Heart left ventricle (tissue), 16 donors: ENCODE measurements around the gene KCNN3. TPM values are rescaled to one million over a fixed set of nuclear protein-coding genes. Genes with fewer than 3 reads are reported as not detected.
A peak's percentile ranks its signal among the peaks of the same experiment; 100 is the strongest.

Experiments
- ATAC-seq, 4 donors: fragments of 200-7000 bp; cut with Tn5 transposase; one replicate each; pipeline ENCODE4 v1.9.1; 2020 to 2022; ENCODE audit warnings: moderate library complexity in 4 of 4, mild to moderate bottlenecking in 3 of 4, moderate number of reproducible peaks in 1 of 4
- DNase-seq, 5 donors: peaks; one replicate each; pipeline ENCODE4 v3.0.0-alpha.2; 2020
- H3K27ac ChIP-seq, 12 donors: fragments of 200-600 bp; sonication (generic) in 4 of 12; one replicate each; pipeline versions ENCODE4 v1.5.0 to v1.8.0; 2016 to 2022; ENCODE audit warnings: mild to moderate bottlenecking in 2 of 12
- H3K27me3 ChIP-seq, 9 donors: fragments of 200-600 bp; sonication (generic) in 2 of 9; one replicate each; pipeline versions ENCODE4 v1.5.1 to v1.8.0; 2016 to 2022; ENCODE audit warnings: mild to moderate bottlenecking in 3 of 9
- H3K36me3 ChIP-seq, 9 donors: fragments of 200-600 bp; sonication (generic) in 2 of 9; one replicate each; pipeline versions ENCODE4 v1.5.0 to v1.8.0; 2018 to 2022; ENCODE audit warnings: mild to moderate bottlenecking in 2 of 9
- H3K4me1 ChIP-seq, 12 donors: fragments of 200-600 bp; sonication (generic) in 4 of 12; one replicate each; pipeline versions ENCODE4 v1.5.0 to v1.8.0; 2016 to 2022; ENCODE audit warnings: mild to moderate bottlenecking in 3 of 12
- H3K4me3 ChIP-seq, 12 donors: fragments of 200-600 bp; sonication (generic) in 4 of 12; one replicate each; pipeline versions ENCODE4 v1.5.0 to v1.8.0; 2017 to 2022; ENCODE audit warnings: mild to moderate bottlenecking in 9 of 12, moderate library complexity in 4 of 12
- H3K9me3 ChIP-seq, 12 donors: fragments of 200-600 bp; sonication (generic) in 4 of 12; one replicate each; pipeline versions ENCODE4 v1.5.0 to v1.8.0; 2016 to 2022; ENCODE audit warnings: mild to moderate bottlenecking in 1 of 12
- POLR2A ChIP-seq, 2 donors: fragments of 450-650 bp; IDR thresholded peaks; one replicate each; pipeline ENCODE4 v1.6.1; 2017; ENCODE audit warnings: antibody characterized with exemption in 2 of 2, mild to moderate bottlenecking in 2 of 2, moderate library complexity in 2 of 2
- WGBS, 4 donors: extraction: QIAGEN DNeasy Blood & Tissue Kit in 2 of 4; methylation state at CpG; one replicate each; pipeline versions ENCODE4 v1.1.5 to v1.1.7; 2013 to 2018; 5-methylcytosine and 5-hydroxymethylcytosine counted together
- intact Hi-C, 10 donors: fragments of 100-400 bp; cut with DNase I; formaldehyde crosslinking; loops; one replicate each; pipeline versions ENCODE4 v1.11.1 to v1.14.2; 2022
- polyA plus RNA-seq, 2 donors: library from polyadenylated mRNA; stranded (reverse); fragments of 200-250 nt; gene quantifications; one replicate each; pipeline ENCODE4 v1.2.3, GENCODE V29; 2013
- total RNA-seq, 9 donors: library from RNA; depleted of rRNA in 2 of 9; stranded (reverse); fragments of >200 nt in 2 of 9; fragmentation: NEBNext Ultra II Directional in 3 of 9; extraction: Animal tissue kit (Norgen Biotek cat#: 25700) in 3 of 9; gene quantifications; one replicate each; pipeline versions ENCODE4 v1.1.0 to v1.2.4, GENCODE V29; 2016 to 2023
- TF ChIP-seq, protein P1 (sequence below), 12 donors: fragments of 200-600 bp; sonication (generic) in 4 of 12; IDR thresholded peaks; one replicate each; pipeline versions ENCODE4 v1.5.0 to v1.8.0; 2018 to 2022; ENCODE audit warnings: antibody characterized with exemption in 12 of 12, mild to moderate bottlenecking in 5 of 12
- donor health status: ischemic (EF 13 %, LVEDD 7.1; RV severe dilation, severe dysfunction).
- donor health status: healthy with polysubstance abuse.
- donor health status: DM: no; HTN: yes; CAD: no.
- donor health status: DM: no; HTN: no; CAD: no.
- donor health status: ischemic (EF 25% LVEDD 6.9; RV normal size, moderate dysfunction).
- donor health status: ischemic (EF 25% LVEDD 5.7; RV mildly dilated, moderate dysfunction).
- donor health status: healthy.
- donor health status: DM: yes; HTN: yes; CAD: no.
- donor health status: ischemic (EF 35%, LVEDD 5.7; RV mildly dilated, moderate dysfunction).
- donor health status: nonischemic (EF 11% LVEDD 7.7; RV severe dilation, severe dysfunction).
- donor health status: DM: yes; HTN: yes; CAD: no.
- donor health status: PGD.
- donor health status: ischemic (EF 29% LVEDD 5.4; RV normal size, mild dysfunction).
- donor health status: nonischemic (EF 23%, LVEDD 6.1; RV moderate dilation, normal function).

Gene KCNN3
- total and polyA plus RNA-seq, 11 donors, result 0.42 to 4.6 (median 2.2) TPM

DNA sequence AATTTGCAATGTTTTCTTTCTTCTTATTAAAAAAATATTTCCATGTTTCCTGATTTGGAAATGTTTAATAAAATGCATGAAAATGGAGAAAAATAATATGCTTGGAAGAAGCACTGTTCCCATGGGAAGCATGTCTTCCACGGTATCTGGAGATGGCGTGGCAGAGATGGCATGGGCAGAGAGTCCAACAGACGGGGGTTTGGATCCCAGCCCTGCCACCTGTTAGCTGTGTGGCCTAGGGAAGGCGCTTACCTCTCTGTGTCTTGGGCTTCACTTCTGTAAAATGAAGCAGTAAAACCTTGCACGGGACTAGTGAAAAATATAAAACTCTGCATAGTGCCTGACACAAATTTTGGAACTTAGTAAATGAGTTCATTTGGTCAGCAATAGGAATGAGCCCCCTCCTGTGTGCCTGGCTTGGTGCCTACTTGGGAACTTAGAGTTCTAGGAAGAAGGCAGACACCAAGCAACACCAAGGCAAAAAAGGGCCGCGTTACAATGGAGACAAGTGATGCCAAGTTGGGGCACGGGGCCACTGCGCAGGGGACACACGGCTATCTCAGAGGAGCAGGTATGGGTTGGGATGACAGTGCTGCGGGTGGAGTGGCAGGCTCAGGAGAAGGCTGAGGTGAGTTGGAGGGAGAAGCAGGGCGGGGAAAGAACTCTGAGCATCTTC, 124.2 kb downstream of the KCNN3 start:
- intact Hi-C loops, result loop anchor here in 1 of 10 donors (10.0 kb wide), 1 partner anchor 61 kb away; no protein-coding TSS in a partner anchor
- WGBS, 4 donors, result 75 to 86% (median 81%) methylated on average over 12 of the region's 12 CpGs
- ATAC-seq (no peak), DNase-seq (no peak)
- Histone ChIP-seq H3K4me1 (peaks cover 0 to 55% (median 28%) of the 10 kb centered on the region in 12 donors), H3K27ac (peak overlapping the region in 2 of 12 donors; percentile 17 to 23), H3K9me3 (peaks cover 0 to 6% (median 0%) of the 10 kb centered on the region in 12 donors), H3K27me3 (no peaks in the 10 kb centered on the region), H3K36me3 (no peaks in the 10 kb centered on the region), H3K4me3 (no peak overlapping the region)
- TF ChIP-seq, protein P1, sequence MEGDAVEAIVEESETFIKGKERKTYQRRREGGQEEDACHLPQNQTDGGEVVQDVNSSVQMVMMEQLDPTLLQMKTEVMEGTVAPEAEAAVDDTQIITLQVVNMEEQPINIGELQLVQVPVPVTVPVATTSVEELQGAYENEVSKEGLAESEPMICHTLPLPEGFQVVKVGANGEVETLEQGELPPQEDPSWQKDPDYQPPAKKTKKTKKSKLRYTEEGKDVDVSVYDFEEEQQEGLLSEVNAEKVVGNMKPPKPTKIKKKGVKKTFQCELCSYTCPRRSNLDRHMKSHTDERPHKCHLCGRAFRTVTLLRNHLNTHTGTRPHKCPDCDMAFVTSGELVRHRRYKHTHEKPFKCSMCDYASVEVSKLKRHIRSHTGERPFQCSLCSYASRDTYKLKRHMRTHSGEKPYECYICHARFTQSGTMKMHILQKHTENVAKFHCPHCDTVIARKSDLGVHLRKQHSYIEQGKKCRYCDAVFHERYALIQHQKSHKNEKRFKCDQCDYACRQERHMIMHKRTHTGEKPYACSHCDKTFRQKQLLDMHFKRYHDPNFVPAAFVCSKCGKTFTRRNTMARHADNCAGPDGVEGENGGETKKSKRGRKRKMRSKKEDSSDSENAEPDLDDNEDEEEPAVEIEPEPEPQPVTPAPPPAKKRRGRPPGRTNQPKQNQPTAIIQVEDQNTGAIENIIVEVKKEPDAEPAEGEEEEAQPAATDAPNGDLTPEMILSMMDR (IDR thresholded peaks at IDR 0.05), result no peak
- no peak for TF ChIP-seq POLR2A (IDR thresholded peaks at IDR 0.05)

GRCh38 chr1:154745286-154745731, 124.8 kb downstream of the KCNN3 start:
- WGBS, 4 donors, result 55 to 67% (median 60%) methylated on average over 5 of the region's 5 CpGs
- TF ChIP-seq, protein P1 (IDR thresholded peaks at IDR 0.05), result no peak
- TF ChIP-seq POLR2A (IDR thresholded peaks at IDR 0.05), result no peak
- peak; percentile 64 to 84 (median 77) for ATAC-seq
- no peak overlapping the region for H3K4me3 ChIP-seq
- intact Hi-C loops, result loop anchor here in 1 of 10 donors (10.0 kb wide), 1 partner anchor 61 kb away; no protein-coding TSS in a partner anchor
- no peaks in the 10 kb centered on the region for H3K27me3 ChIP-seq
- H3K36me3 ChIP-seq, result no peaks in the 10 kb centered on the region
- H3K27ac ChIP-seq, result peak overlapping the region in 1 of 12 donors; percentile 13
- H3K4me1 ChIP-seq, result peaks cover 0 to 52% (median 27%) of the 10 kb centered on the region in 12 donors
- DNase-seq, result peak in 4 of 5 donors; percentile 62 to 80 (median 68)
- H3K9me3 ChIP-seq, result peaks cover 0 to 9% (median 0%) of the 10 kb centered on the region in 12 donors

DNA sequence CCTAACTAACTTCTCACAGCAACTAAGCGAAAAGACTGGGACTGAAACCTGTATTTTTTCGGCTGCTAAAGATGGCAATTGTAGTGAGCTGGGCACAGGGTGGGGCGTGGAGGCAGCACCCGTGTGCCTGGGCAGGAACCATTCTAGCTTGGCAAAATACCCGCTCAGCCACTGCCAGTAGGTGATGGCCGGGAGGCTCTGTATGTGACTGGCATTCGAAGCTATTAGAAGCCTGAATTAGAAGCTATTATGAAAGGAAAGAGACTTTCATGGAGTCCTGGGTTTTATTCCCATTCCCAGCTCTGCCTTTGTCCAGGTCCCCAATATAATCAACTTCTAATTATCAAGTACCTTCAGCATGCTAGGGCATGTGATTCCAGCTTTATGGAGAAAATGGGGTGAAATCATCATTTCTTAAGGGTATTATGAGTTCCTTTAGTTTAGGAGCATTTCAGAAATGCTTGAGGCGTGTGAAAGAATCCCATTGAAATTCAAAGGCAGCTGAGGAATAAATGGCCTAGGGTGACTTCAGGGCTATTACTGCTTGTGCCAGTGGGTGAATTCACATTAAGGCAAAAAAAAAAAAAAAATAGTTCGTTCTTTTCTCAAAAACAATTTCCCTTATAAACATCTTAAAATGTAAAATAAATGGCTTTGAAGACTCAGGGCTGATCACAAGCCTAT, 125.6 kb downstream of the KCNN3 start:
- ATAC-seq, result no peak
- no peaks in the 10 kb centered on the region for H3K36me3 ChIP-seq
- H3K27ac ChIP-seq, result no peak overlapping the region
- no peaks in the 10 kb centered on the region for H3K27me3 ChIP-seq
- TF ChIP-seq POLR2A (IDR thresholded peaks at IDR 0.05), result no peak
- TF ChIP-seq, protein P1 (IDR thresholded peaks at IDR 0.05), result no peak
- no peak for DNase-seq
- no peak overlapping the region for H3K4me3 ChIP-seq
- H3K9me3 ChIP-seq, result peaks cover 0 to 11% (median 0%) of the 10 kb centered on the region in 12 donors
- H3K4me1 ChIP-seq, result peaks cover 0 to 52% (median 27%) of the 10 kb centered on the region in 12 donors
- WGBS, 4 donors, result 84 to 92% (median 87%) methylated on average over 9 of the region's 9 CpGs
- intact Hi-C loops, result loop anchor here in 1 of 10 donors (10.0 kb wide), 1 partner anchor 60 kb away; no protein-coding TSS in a partner anchor

GRCh38 chr1:154743526-154744036, 126.5 kb downstream of the KCNN3 start:
- Histone ChIP-seq H3K9me3 (peaks cover 0 to 11% (median 0%) of the 10 kb centered on the region in 12 donors), H3K27ac (no peak overlapping the region), H3K36me3 (no peaks in the 10 kb centered on the region), H3K4me1 (peaks cover 0 to 49% (median 24%) of the 10 kb centered on the region in 12 donors), H3K27me3 (no peaks in the 10 kb centered on the region), H3K4me3 (no peak overlapping the region)
- 82 to 89% (median 84%) methylated on average over 9 of the region's 9 CpGs for WGBS, 4 donors
- intact Hi-C loops, result loop anchor here in 1 of 10 donors (10.0 kb wide), 1 partner anchor 59 kb away; no protein-coding TSS in a partner anchor
- DNase-seq (no peak), ATAC-seq (no peak)
- no peak for TF ChIP-seq POLR2A (IDR thresholded peaks at IDR 0.05)
- TF ChIP-seq, protein P1 (IDR thresholded peaks at IDR 0.05), result no peak
